ENCODE measurements around the gene SGK2.
"Not testable (repeated sequence)": the region's sequence is repeated elsewhere in the genome, so short reads cannot be mapped to it uniquely, and the experiment has no call there.

SGK2 gene

DNA sequence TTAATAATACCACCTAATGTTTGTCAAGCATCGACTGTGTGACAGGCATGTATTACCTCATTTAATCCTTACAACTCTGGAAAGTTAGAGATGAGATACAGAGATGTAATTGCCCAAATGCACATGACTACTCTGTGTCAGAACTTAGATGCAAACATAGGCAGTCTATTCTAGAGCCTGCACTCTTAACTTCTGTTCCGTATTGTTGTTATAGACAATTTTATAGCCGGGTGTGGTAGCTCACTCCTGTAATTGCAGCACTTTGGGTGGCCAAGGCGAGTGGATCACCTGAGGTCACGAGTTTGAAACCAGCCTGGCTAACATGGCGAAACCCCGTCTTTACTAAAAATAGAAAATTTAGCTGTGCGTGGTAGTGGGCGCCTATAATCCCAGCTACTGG, 46.9 kb downstream of the SGK2 start:
- no peak for FAIRE-seq

DNA sequence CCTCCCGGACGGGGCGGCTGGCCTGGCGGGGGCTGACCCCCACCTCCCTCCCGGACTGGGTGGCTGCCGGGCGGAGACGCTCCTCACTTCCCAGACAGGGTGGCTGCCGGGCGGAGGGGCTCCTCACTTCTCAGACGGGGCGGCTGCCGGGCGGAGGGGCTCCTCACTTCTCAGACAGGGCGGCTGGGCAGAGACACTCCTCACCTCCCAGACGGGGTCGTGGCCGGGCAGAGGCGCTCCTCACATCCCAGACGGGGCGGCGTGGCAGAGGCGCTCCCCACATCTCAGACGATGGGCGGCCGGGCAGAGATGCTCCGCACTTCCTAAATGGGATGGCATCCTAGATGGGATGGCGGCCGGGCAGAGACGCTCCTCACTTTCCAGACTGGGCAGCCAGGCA, 48.5 kb downstream of the SGK2 start:
- FAIRE-seq, result not testable (repeated sequence)

DNA sequence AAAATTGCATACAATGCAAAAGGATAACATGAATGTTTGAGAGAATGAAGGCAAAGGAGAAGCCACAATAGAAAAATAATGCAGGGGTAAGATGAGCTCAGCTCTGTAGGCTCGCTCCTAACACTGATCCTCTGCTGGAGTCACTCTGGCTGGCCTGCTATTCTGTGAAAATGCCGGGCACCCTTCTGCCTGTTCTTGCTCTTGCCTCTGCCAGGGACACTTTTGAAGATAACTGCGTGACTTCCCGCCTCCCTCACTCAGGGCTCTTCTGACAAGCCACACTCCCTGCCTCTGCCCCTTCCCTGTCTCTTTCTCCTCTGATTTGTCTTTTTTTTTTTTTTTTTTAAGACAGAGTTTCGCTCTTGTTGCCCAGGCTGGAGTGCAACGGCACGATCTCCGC, 72.8 kb downstream of the SGK2 start:
- no peak for FAIRE-seq
